HG03342 (cell line): ENCODE results near the gene XPO1.
"Not testable (repeated sequence)": the region's sequence is repeated elsewhere in the genome, so short reads cannot be mapped to it uniquely, and the experiment has no call there.

Source experiments
- ATAC-seq: cut with Tn5 transposase; IDR thresholded peaks from one replicate; pipeline ENCODE4 v1.9.1; 2021; ENCODE audit warnings: mild to moderate bottlenecking, moderate library complexity; ENCODE audit not compliant: unreplicated experiment

Gene XPO1

GRCh38 chr2:61536572-61537276, 1.4 kb downstream of the XPO1 start:
- peak; percentile 59 for ATAC-seq

GRCh38 chr2:61536180-61536571, 2.0 kb downstream of the XPO1 start:
- no peak for ATAC-seq

- ATAC-seq, result no peak
Observed at GRCh38 chr2:61535449-61535848, 2.7 kb downstream of the XPO1 start.

- no peak for ATAC-seq
Observed at GRCh38 chr2:61534926-61535325, 3.2 kb downstream of the XPO1 start.

- no peak for ATAC-seq
Observed at GRCh38 chr2:61530749-61531148, 7.4 kb downstream of the XPO1 start.

- ATAC-seq, result no peak
Observed at GRCh38 chr2:61529944-61530735, 8.0 kb downstream of the XPO1 start.

- no peak for ATAC-seq
Observed at GRCh38 chr2:61520261-61520660, 17.9 kb downstream of the XPO1 start.

GRCh38 chr2:61512768-61513398, 25.3 kb downstream of the XPO1 start:
- ATAC-seq, result no peak

GRCh38 chr2:61510674-61511671, 27.2 kb downstream of the XPO1 start:
- no peak for ATAC-seq

- no peak for ATAC-seq
Observed at GRCh38 chr2:61504949-61505348, 33.2 kb downstream of the XPO1 start.

- ATAC-seq, result no peak
Observed at GRCh38 chr2:61499060-61499459, 39.1 kb downstream of the XPO1 start.

- no peak for ATAC-seq
Observed at GRCh38 chr2:61493523-61493942, 44.6 kb downstream of the XPO1 start.

GRCh38 chr2:61492476-61492875, 45.7 kb downstream of the XPO1 start:
- no peak for ATAC-seq

- ATAC-seq, result no peak
Observed at GRCh38 chr2:61485281-61485680, 52.9 kb downstream of the XPO1 start.

- ATAC-seq, result no peak
Observed at GRCh38 chr2:61478086-61478485, 60.1 kb downstream of the XPO1 start.

GRCh38 chr2:61476929-61477589, 61.1 kb downstream of the XPO1 start:
- not testable (repeated sequence) for ATAC-seq

- ATAC-seq, result no peak
Observed at GRCh38 chr2:61471905-61472805, 66.0 kb downstream of the XPO1 start.

- ATAC-seq, result peak; percentile 78
Observed at GRCh38 chr2:61470965-61471904, 66.9 kb downstream of the XPO1 start, which contains the start of gene USP34. USP34 (minus strand) TSS chr2:61471087; CDS start chr2:61470692, 395 bp downstream.
